Measurements from ENCODE around the gene CD44.
A peak's percentile ranks its signal among the peaks of the same experiment; 100 is the strongest.

The CD44 gene

GRCh38 chr11:35237860-35238715 lies 99.1 kb downstream of the CD44 start:
- H3K4me3 ChIP-seq (ENCODE audit: low read depth, low read length): no peak overlapping the region
- peak; percentile 88 for TF ChIP-seq CTCF (conservative IDR thresholded peaks at IDR 0.05; ENCODE audit: low read depth, low read length)
- DNase-seq (ENCODE audit: low read depth): peak; percentile 83

- TF ChIP-seq CTCF (conservative IDR thresholded peaks at IDR 0.05; ENCODE audit: low read depth, low read length): no peak
- no peak overlapping the region for H3K4me3 ChIP-seq (ENCODE audit: low read depth, low read length)
- no peak for DNase-seq (ENCODE audit: low read depth)
These were observed 99.9 kb downstream of the CD44 start for GRCh38 chr11:35238882-35239281.

GRCh38 chr11:35239471-35240075 lies 100.6 kb downstream of the CD44 start:
- no peak for DNase-seq (ENCODE audit: low read depth)
- no peak for TF ChIP-seq CTCF (conservative IDR thresholded peaks at IDR 0.05; ENCODE audit: low read depth, low read length)
- no peak overlapping the region for H3K4me3 ChIP-seq (ENCODE audit: low read depth, low read length)

- TF ChIP-seq CTCF (conservative IDR thresholded peaks at IDR 0.05; ENCODE audit: low read depth, low read length): no peak
- no peak for DNase-seq (ENCODE audit: low read depth)
- no peak overlapping the region for H3K4me3 ChIP-seq (ENCODE audit: low read depth, low read length)
These were observed 102.1 kb downstream of the CD44 start for GRCh38 chr11:35241083-35241482.

- no peak overlapping the region for H3K4me3 ChIP-seq (ENCODE audit: low read depth, low read length)
- no peak for TF ChIP-seq CTCF (conservative IDR thresholded peaks at IDR 0.05; ENCODE audit: low read depth, low read length)
- DNase-seq (ENCODE audit: low read depth): no peak
These were observed 102.6 kb downstream of the CD44 start for GRCh38 chr11:35241531-35241930.

- H3K4me3 ChIP-seq (ENCODE audit: low read depth, low read length): no peak overlapping the region
- DNase-seq (ENCODE audit: low read depth): no peak
- no peak for TF ChIP-seq CTCF (conservative IDR thresholded peaks at IDR 0.05; ENCODE audit: low read depth, low read length)
These were observed 103.7 kb downstream of the CD44 start for GRCh38 chr11:35242412-35243242.
